SU-DHL-6 (cell line): Measurements from ENCODE around the gene SAMSN1.

ENCODE experiments used
- H2AFZ ChIP-seq: fragments of 200-600 bp; sonication (generic); 2 replicates; pipeline ENCODE4 v1.6.1; 2014; ENCODE audit warnings: low read depth, mild to moderate bottlenecking, moderate library complexity, mixed read lengths, antibody characterized with exemption, low read length; ENCODE audit not compliant: severe bottlenecking
- H3F3A ChIP-seq: fragments of 200-600 bp; shearing (Covaris generic); 2 replicates; pipeline ENCODE4 v1.6.0; 2016; ENCODE audit warnings: antibody characterized with exemption, mild to moderate bottlenecking; ENCODE audit not compliant: insufficient read depth
- H3K27ac ChIP-seq: fragments of 200-600 bp; sonication (generic); 2 replicates; pipeline ENCODE4 v1.5.1; 2016; ENCODE audit warnings: low read depth, mild to moderate bottlenecking, low read length, moderate library complexity, mixed read lengths
- H3K27me3 ChIP-seq: fragments of 200-600 bp; sonication (generic), shearing (Covaris generic); 2 replicates; pipeline ENCODE4 v1.6.0; 2014; ENCODE audit warnings: mild to moderate bottlenecking, low read length
- H3K36me3 ChIP-seq: fragments of 200-600 bp; sonication (generic); 2 replicates; pipeline ENCODE4 v1.6.1; 2014; ENCODE audit warnings: mild to moderate bottlenecking, low read length, mixed read lengths
- H3K4me2 ChIP-seq: fragments of 300-600, 200-600 bp; shearing (Covaris generic), sonication (generic); 2 replicates; pipeline ENCODE4 v1.6.0; 2014; ENCODE audit warnings: low read length, low read depth, mild to moderate bottlenecking; ENCODE audit not compliant: poor library complexity, severe bottlenecking
- H3K4me3 ChIP-seq: fragments of 200-600 bp; sonication (generic); 2 replicates; pipeline ENCODE4 v1.5.1; 2014; ENCODE audit warnings: antibody characterized with exemption, low read length, mild to moderate bottlenecking, mixed read lengths; ENCODE audit not compliant: insufficient read depth, poor library complexity, severe bottlenecking
- H3K79me2 ChIP-seq: fragments of 200-600 bp; sonication (generic); 2 replicates; pipeline ENCODE4 v1.6.1; 2014; ENCODE audit warnings: mild to moderate bottlenecking, low read length, moderate library complexity; ENCODE audit not compliant: insufficient read depth
- H3K9ac ChIP-seq: fragments of 200-600 bp; sonication (generic); 2 replicates; pipeline ENCODE4 v1.7.0; 2014; ENCODE audit warnings: mild to moderate bottlenecking, low read length
- H3K9me2 ChIP-seq: fragments of 200-600 bp; sonication (generic); replicated peaks from 2 replicates; pipeline ENCODE4 v1.6.1; 2014; ENCODE audit warnings: low read length; ENCODE audit not compliant: insufficient read depth
- H3K9me3 ChIP-seq: fragments of 200-600 bp; sonication (generic); 2 replicates; pipeline ENCODE4 v1.6.1; 2014; ENCODE audit warnings: low read length, mixed read lengths; ENCODE audit not compliant: insufficient read depth
- H4K20me1 ChIP-seq: fragments of 200-600 bp; sonication (generic); 2 replicates; pipeline ENCODE4 v1.6.1; 2014; ENCODE audit warnings: low read depth, mild to moderate bottlenecking, antibody characterized with exemption, low read length, moderate library complexity, mixed read lengths
- CTCF ChIP-seq: fragments of 200-600 bp; sonication (generic); IDR thresholded peaks from one replicate; pipeline ENCODE4 v1.5.1; 2017; ENCODE audit warnings: antibody characterized with exemption, mild to moderate bottlenecking, low read length, moderate library complexity; ENCODE audit not compliant: insufficient read depth, poor library complexity, severe bottlenecking
- EZH2phosphoT487 ChIP-seq: fragments of 200-600 bp; sonication (generic), shearing (Covaris generic); conservative IDR thresholded peaks from 2 replicates; pipeline ENCODE4 v1.6.1; 2018; ENCODE audit warnings: mild to moderate bottlenecking, antibody characterized with exemption, low read length, moderate library complexity, mixed read lengths

SAMSN1 gene

GRCh38 chr21:14448784-14449183 lies 97.3 kb downstream of the SAMSN1 start:
- Histone ChIP-seq H3K9me3 (no peaks in the 10 kb centered on the region), H2AFZ (no peak overlapping the region), H3K4me2 (no peak overlapping the region), H3K9me2 (no peaks in the 10 kb centered on the region), H3K27ac (no peak overlapping the region), H4K20me1 (no peaks in the 10 kb centered on the region), H3F3A (no peaks in the 10 kb centered on the region), H3K4me3 (no peak overlapping the region), H3K79me2 (no peaks in the 10 kb centered on the region), H3K9ac (no peak overlapping the region), H3K27me3 (no peaks in the 10 kb centered on the region), H3K36me3 (no peaks in the 10 kb centered on the region)
- TF ChIP-seq EZH2phosphoT487 (no peak), CTCF (no peak)

DNA sequence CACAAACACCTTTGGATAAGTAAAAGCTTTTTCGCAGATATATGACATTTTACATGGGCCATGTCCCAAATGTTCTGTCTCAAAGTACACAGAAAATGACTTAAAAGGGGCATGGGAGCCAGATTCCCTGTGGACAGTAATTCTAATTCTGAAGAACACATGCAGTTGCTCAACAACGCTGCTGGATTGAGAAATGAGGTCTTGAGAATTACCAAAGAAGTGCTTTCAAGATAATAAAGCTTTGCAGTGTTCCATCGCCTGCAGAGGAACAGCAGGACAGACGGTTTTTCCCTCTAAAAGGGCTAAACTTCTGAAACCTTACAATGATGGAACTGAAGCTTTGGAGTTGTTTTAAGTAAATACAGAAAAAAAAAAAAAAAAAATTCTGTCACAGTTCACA lies 107.9 kb downstream of the SAMSN1 start:
- no peaks in the 10 kb centered on the region for H3K79me2 ChIP-seq
- no peaks in the 10 kb centered on the region for H3K36me3 ChIP-seq
- H3K27me3 ChIP-seq, result no peaks in the 10 kb centered on the region
- H3K9ac ChIP-seq, result no peak overlapping the region
- H3K9me2 ChIP-seq, result no peaks in the 10 kb centered on the region
- no peak overlapping the region for H3K27ac ChIP-seq
- no peaks in the 10 kb centered on the region for H3K9me3 ChIP-seq
- TF ChIP-seq EZH2phosphoT487 (no peak), CTCF (no peak)
- H3K4me3 ChIP-seq, result no peak overlapping the region
- H4K20me1 ChIP-seq, result no peaks in the 10 kb centered on the region
- H3F3A ChIP-seq, result no peaks in the 10 kb centered on the region
- H2AFZ ChIP-seq, result no peak overlapping the region
- no peak overlapping the region for H3K4me2 ChIP-seq

- H3K9me3 ChIP-seq, result no peaks in the 10 kb centered on the region
- H3K4me2 ChIP-seq, result no peak overlapping the region
- no peaks in the 10 kb centered on the region for H3K27me3 ChIP-seq
- H4K20me1 ChIP-seq, result no peaks in the 10 kb centered on the region
- no peak overlapping the region for H3K9ac ChIP-seq
- H3K9me2 ChIP-seq, result no peaks in the 10 kb centered on the region
- TF ChIP-seq EZH2phosphoT487, result no peak
- H3K36me3 ChIP-seq, result no peaks in the 10 kb centered on the region
- H3K27ac ChIP-seq, result no peak overlapping the region
- H3F3A ChIP-seq, result no peaks in the 10 kb centered on the region
- H3K79me2 ChIP-seq, result no peaks in the 10 kb centered on the region
- no peak overlapping the region for H3K4me3 ChIP-seq
- no peak overlapping the region for H2AFZ ChIP-seq
Observed at GRCh38 chr21:14435423-14435822, 110.7 kb downstream of the SAMSN1 start.
